Lower leg skin (tissue), 3 donors: ENCODE measurements around the gene KCND2.

ENCODE experiments used
- POLR2A ChIP-seq, 2 donors: fragments of 450-650 bp; IDR thresholded peaks; one replicate each; pipeline ENCODE4 v1.6.1; 2016 to 2017; ENCODE audit warnings: antibody characterized with exemption in 2 of 2, mild to moderate bottlenecking in 1 of 2, moderate library complexity in 1 of 2
- TF ChIP-seq, protein P1 (sequence below), 3 donors: fragments of 450-650 bp; IDR thresholded peaks; one replicate each; pipeline ENCODE4 v1.5.1; 2016; ENCODE audit warnings: antibody characterized with exemption in 3 of 3, mild to moderate bottlenecking in 3 of 3, moderate library complexity in 2 of 3

GRCh38 chr7:120400806-120401455 is 128.0 kb downstream of the KCND2 start:
- no peak for TF ChIP-seq POLR2A (IDR thresholded peaks at IDR 0.05)
- TF ChIP-seq, protein P1, sequence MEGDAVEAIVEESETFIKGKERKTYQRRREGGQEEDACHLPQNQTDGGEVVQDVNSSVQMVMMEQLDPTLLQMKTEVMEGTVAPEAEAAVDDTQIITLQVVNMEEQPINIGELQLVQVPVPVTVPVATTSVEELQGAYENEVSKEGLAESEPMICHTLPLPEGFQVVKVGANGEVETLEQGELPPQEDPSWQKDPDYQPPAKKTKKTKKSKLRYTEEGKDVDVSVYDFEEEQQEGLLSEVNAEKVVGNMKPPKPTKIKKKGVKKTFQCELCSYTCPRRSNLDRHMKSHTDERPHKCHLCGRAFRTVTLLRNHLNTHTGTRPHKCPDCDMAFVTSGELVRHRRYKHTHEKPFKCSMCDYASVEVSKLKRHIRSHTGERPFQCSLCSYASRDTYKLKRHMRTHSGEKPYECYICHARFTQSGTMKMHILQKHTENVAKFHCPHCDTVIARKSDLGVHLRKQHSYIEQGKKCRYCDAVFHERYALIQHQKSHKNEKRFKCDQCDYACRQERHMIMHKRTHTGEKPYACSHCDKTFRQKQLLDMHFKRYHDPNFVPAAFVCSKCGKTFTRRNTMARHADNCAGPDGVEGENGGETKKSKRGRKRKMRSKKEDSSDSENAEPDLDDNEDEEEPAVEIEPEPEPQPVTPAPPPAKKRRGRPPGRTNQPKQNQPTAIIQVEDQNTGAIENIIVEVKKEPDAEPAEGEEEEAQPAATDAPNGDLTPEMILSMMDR (IDR thresholded peaks at IDR 0.05), result no peak
